GM19372 (cell line): ENCODE results near the gene ANKIB1.

Source experiments
- ATAC-seq: cut with Tn5 transposase; IDR thresholded peaks from one replicate; pipeline ENCODE4 v1.9.1; 2021; ENCODE audit warnings: mild to moderate bottlenecking, low read depth, moderate library complexity; ENCODE audit not compliant: unreplicated experiment

The ANKIB1 gene

DNA sequence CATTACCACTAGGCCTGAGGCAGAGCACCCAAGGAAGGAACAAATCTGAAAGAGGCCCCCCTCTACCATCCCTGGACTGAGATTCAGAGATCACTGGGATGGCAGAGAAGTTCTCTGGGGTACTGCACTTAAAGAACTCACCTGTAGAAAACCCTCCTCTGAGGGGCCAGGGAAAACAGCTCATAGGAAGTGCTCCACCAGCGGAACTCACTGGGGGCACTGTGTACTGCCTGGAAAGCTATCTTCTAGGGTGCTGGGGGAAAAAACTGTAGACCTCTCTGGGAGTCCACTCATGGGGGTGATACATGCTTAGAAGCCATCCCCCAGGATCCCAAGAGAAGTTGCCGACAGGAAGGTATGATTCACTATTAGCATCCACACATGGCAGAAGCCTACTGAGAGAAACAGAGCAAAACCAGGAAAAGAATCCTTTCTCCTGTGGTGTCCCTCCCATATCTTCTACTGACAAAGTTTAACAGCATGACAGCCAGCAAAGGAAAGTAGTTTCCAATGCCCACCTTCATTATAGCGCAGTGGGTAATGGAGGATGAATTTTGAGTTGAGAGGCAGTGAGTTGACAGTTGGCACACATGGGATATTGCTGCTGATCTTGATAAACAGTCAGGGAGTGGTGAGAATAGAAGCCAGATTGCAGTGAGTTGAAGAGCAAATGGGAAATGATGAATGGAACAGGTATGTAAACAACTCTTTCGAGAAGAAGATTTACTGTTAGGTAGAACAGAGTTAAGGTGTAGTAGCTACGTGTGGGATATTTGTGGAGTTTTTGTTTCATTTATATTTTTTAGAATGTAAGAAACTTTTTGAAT is 20.9 kb downstream of the ANKIB1 start:
- no peak for ATAC-seq

- ATAC-seq: no peak
Observed at GRCh38 chr7:92268921-92269320, 23.1 kb downstream of the ANKIB1 start.

DNA sequence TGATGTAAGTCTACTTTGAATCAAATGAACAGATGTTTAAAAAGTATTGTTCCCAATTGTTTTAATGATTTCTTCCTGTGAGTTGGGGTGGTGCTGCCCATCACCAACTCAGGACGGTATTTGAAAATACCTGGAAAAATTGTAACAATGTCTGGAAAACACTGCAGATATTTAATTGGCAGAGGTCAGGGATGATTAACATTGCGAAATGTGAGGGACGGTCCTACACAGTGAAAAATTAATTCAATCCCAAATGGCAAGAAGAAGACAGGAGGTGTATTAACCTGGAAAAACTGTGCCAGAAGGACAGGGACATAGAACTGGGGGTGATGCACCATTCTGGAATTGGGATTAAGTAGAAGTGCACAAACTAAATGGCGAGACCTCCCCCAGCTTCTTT is 29.6 kb downstream of the ANKIB1 start:
- no peak for ATAC-seq

GRCh38 chr7:92276460-92276864 is 30.7 kb downstream of the ANKIB1 start:
- ATAC-seq: peak; percentile 78

- no peak for ATAC-seq
Observed at GRCh38 chr7:92279396-92280031, 33.7 kb downstream of the ANKIB1 start.

DNA sequence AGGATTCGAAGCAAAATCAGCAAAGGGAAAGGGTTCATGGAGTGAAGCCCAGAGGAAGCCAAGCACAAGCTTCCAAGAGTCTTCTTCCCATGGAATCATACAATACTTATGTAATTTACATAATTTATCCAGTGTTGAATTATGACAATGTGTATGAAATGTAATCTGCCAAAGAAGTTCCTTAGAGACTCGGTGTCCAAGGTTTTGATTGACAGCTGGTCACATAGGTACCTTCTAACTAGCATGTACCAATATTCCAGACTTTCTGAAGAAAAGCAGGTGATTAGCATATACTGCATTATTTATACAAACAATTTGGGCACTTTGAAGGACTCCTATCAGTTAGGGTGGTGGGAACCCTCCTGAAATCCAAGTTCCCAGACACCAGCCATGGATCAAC is 35.3 kb downstream of the ANKIB1 start:
- ATAC-seq: no peak

GRCh38 chr7:92282221-92282814 is 36.5 kb downstream of the ANKIB1 start:
- ATAC-seq: no peak

DNA sequence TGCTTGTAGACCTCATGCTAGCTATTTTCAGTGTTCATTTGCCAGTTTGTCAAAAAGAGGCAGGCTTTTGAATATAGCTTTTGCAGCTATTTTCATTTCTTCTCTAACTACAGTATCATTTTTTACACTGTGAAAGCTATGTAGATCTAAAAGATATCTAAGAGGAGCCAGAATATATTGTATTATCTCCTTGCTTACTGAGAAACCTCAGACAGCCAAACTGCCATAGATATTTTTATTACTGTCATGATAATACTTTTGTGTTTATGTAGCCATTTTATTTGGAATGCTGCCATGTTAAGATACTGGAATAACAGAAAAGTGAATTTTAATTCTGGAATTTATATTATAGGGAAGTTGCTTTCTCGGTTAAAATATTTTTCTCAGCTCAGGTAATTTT is 37.2 kb downstream of the ANKIB1 start:
- ATAC-seq: no peak

DNA sequence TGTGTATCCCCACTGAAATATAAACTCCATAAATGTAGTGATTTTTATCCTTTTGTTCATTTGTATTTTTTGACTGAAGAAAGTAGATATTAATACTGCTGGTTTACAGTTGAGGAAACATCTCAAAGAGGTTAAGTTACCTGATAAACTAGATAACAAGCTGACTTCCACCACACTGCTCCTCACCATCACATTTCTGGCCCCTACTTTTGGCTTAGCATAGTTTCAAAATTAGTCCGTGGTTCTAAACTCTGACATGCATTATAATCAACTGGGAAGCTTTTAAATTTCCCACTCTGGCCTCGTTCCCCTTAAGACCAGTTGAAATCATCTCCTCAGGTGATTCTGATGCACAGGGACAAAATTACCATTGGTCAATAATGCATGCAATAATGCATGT is 43.5 kb downstream of the ANKIB1 start:
- ATAC-seq: no peak

DNA sequence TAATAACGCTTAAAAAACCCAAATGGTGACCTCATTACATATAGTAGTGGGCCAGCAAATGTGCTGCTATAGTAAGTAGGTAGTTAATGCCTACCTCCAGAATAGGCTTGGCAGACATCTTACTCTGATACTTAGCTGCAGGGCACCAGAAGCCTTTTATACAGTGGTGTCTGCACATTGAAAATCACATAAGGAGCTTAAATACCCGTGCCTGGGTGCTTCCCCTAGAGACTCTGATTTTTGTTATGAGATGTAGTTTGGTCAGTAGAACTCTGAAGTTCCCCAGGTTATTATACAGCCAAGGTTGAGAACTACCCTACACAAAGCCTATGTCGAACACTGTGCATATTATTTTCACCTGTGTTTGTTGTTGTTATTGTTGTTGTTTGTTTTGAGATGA is 47.2 kb downstream of the ANKIB1 start:
- ATAC-seq: no peak

DNA sequence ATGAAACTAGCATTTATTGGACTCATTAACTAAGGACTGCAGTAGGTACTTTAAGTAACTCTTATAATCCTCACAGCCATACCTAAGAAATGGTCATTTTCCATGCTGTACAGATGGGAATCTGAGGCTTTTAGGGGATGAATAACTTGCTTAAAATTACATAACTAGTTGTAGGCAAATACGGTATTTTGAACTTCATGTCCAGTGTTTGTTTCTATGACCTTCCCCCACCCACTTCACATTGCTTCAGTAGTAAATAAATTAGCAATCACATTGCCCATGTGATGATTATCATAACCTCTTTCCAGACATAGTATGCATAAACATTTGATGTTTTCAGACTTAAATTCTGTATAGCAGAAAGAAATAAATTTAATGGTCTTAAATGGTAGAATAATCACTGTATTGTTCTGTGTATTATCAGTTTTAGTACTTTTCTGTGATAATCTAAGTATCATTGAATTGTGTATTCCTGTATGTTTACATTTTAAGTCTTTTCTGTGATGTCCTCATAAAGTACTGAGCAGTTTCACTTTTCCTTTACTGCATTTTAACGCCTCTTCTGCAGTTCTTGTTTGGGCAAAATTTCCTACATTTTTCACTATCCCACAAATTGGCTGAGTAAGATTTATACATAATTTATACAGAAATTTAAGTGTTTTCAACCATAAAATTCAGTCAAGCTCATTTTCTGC is 48.3 kb downstream of the ANKIB1 start:
- no peak for ATAC-seq

GRCh38 chr7:92295391-92295790 is 49.6 kb downstream of the ANKIB1 start:
- ATAC-seq: no peak

GRCh38 chr7:92296235-92296634 is 50.5 kb downstream of the ANKIB1 start:
- ATAC-seq: no peak

GRCh38 chr7:92296880-92297445 is 51.2 kb downstream of the ANKIB1 start:
- no peak for ATAC-seq

DNA sequence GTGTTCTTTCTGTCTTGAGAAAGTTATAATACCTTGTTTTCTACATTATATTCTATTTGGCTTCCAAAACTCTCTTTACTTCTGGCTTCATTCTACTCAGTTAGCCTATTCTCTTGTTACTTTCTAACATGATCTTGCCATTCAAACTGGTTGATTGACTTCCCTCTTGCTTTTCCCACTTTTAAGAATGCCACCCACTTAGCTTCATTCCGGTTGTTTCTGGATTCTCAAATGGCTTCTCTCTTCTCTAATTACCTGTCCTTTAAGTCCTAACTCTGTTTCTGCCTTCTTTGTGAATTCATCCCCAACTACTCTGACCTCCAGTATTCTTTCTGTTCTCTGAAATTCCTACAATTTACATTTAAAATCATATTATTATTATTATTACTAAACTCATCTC is 52.0 kb downstream of the ANKIB1 start:
- ATAC-seq: no peak

DNA sequence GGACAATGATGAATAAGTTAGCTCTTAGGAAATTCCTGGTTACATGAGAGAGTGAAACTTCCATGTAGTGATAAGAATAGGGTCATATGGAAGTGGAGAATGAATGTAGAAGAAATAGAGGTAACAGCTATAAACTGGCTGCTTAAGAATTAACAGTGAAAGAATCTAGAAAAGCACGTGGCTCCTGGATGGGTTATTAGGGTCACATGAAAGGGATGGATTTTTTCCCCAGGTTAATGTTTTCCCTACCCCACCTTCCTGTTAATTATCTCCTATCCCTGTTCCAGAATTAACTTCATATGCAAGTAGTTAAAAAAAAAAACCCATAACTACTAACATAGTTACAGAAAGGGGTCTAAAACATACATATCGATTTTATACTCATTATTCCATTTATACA is 58.0 kb downstream of the ANKIB1 start:
- no peak for ATAC-seq

GRCh38 chr7:92304406-92304893 is 58.7 kb downstream of the ANKIB1 start:
- no peak for ATAC-seq

GRCh38 chr7:92306153-92306552 is 60.4 kb downstream of the ANKIB1 start:
- no peak for ATAC-seq

DNA sequence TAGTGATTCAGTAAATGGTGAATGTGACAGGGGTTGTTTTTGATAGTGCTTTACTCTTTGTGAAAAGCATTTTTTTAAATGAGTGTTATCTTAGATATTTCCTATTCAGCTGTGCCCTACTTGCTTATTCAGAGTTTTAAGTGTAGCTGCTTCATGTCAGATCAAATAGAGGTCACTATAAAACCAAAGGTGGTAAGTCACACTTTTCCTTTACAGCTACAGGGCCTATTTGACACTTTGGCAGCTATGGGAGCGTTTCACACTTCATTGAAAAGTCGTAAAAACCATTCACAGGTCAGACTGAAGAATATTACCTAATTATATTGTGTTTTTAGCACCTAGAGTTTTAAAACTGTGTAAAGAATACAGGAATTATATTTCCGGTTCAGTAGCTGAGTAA is 67.3 kb downstream of the ANKIB1 start:
- ATAC-seq: no peak

DNA sequence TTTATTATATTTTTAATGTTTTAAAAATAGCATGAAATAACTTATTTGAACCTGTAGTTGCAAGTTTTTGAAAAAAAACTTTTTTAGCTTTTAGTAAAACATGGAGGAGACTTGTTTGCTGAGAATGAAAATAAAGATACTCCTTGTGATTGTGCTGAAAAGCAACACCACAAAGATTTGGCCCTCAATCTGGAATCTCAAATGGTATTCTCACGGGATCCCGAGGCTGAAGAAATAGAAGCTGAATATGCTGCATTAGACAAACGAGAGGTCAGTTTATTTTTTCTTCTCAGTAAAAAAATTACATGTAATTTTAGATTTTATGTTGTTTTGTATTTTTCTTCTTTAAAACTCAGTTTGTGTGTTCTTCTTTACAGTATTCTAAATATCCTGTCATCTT is 73.5 kb downstream of the ANKIB1 start:
- ATAC-seq: no peak

- no peak for ATAC-seq
Observed at GRCh38 chr7:92325173-92325572, 79.4 kb downstream of the ANKIB1 start.
